ENCODE results near the gene TMPRSS6.

Gene TMPRSS6

DNA sequence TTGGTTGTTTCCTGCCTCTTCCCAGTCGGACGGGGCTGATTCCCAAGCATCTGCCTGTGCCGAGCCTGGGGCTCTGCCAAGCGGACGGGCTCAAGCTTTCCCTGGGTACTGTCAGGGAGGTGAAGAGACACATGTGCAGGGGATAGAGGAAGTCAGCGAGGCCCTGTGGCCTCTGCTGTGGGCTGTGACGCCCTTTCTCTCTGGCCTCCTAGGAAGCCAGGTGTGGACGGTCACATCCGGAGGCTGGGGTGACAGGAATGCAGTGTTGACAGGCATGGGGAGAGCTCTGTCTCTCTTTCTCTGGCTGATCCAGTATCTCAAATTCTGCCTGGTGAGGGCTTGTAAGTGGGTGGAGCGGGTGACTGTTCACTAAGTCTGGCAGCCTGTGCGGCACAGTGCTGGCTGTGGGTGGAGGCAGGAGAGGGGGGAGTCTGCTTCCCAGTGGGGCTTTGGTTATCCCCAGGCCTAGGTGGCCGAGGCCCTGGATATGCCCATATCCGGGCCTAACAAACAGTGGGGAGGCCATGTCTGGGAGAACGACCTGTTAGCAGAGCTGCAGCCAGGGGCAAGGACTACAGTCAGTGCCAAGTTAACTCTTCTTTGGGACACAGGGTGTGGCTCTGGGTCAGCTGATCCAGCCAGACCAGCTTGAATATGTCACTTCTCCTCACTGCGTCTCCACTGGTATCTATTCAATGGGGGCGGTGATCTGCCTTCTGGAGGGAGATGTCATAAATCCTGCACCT, 56.0 kb downstream of the TMPRSS6 start:
- H3K9ac ChIP-seq (ENCODE audit: low read length): no peak overlapping the region
- H3F3A ChIP-seq (ENCODE audit: insufficient read depth): no peaks in the 10 kb centered on the region
- no peaks in the 10 kb centered on the region for H3K36me3 ChIP-seq (ENCODE audit: low read length)
- no peak overlapping the region for H3K4me3 ChIP-seq (ENCODE audit: insufficient read depth, low read length, poor library complexity, severe bottlenecking)
- H4K20me1 ChIP-seq (ENCODE audit: low read depth, low read length): no peaks in the 10 kb centered on the region
- no peak for TF ChIP-seq EZH2phosphoT487 (conservative IDR thresholded peaks at IDR 0.05; ENCODE audit: low read length)
- TF ChIP-seq CTCF (IDR thresholded peaks at IDR 0.05; ENCODE audit: insufficient read depth, low read length, poor library complexity, severe bottlenecking): no peak
- no peak overlapping the region for H3K27ac ChIP-seq (ENCODE audit: low read depth, low read length)
- H2AFZ ChIP-seq (ENCODE audit: low read depth, low read length, severe bottlenecking): no peak overlapping the region
- no peaks in the 10 kb centered on the region for H3K79me2 ChIP-seq (ENCODE audit: insufficient read depth, low read length)
- no peak overlapping the region for H3K4me2 ChIP-seq (ENCODE audit: low read depth, low read length, poor library complexity, severe bottlenecking)
- no peaks in the 10 kb centered on the region for H3K9me2 ChIP-seq (replicated peaks; ENCODE audit: insufficient read depth, low read length)
- no peaks in the 10 kb centered on the region for H3K9me3 ChIP-seq (ENCODE audit: insufficient read depth, low read length)
- no peaks in the 10 kb centered on the region for H3K27me3 ChIP-seq (ENCODE audit: low read length)

DNA sequence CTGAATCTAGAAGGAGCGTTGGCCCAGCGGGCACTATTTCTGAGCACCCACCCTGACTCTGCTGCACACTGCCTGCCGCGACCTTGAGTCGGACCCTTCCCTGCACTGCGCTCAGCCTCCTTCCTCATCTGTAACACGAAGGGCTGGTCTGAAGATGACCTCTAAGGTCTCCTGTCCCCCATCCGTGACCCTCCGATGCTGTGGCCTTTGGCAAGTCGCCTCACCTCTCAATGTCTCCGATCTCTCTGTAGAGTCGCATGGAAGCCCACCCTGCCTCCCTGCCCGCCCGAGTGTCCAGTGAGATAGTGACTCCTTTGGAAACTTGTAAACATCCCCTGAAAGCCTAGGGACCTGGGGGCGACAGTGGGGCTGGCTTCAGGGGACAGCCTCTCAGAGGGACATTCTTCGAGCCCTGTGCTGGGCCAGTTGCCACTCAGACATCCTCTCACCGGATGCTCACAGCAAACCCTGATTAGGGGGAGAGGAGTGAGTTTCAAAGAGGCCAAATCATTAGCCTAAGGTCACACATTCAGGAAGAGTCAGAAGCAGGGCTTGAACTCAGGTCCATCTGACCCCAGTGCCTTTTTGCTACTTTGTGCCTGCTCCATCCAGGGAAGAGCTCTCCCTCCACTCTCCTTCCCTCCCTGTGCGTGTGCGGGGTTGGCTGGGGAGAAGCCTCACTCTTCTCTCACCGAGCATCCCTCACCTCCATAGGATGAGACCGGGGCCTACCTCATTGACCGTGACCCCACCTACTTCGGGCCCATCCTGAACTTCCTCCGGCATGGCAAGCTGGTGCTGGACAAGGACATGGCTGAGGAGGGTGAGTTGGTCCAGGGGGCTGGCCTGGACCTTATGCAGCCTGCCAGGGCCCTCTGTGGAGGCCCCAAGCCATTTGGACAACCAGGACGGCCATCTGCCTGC, 56.9 kb downstream of the TMPRSS6 start:
- no peaks in the 10 kb centered on the region for H3K9me3 ChIP-seq (ENCODE audit: insufficient read depth, low read length)
- H3K79me2 ChIP-seq (ENCODE audit: insufficient read depth, low read length): no peaks in the 10 kb centered on the region
- H3K36me3 ChIP-seq (ENCODE audit: low read length): no peaks in the 10 kb centered on the region
- no peak overlapping the region for H3K27ac ChIP-seq (ENCODE audit: low read depth, low read length)
- no peak overlapping the region for H3K4me3 ChIP-seq (ENCODE audit: insufficient read depth, low read length, poor library complexity, severe bottlenecking)
- H4K20me1 ChIP-seq (ENCODE audit: low read depth, low read length): no peaks in the 10 kb centered on the region
- H3K9ac ChIP-seq (ENCODE audit: low read length): no peak overlapping the region
- no peak overlapping the region for H2AFZ ChIP-seq (ENCODE audit: low read depth, low read length, severe bottlenecking)
- H3F3A ChIP-seq (ENCODE audit: insufficient read depth): no peaks in the 10 kb centered on the region
- H3K4me2 ChIP-seq (ENCODE audit: low read depth, low read length, poor library complexity, severe bottlenecking): peak overlapping the region; percentile 68
- no peaks in the 10 kb centered on the region for H3K9me2 ChIP-seq (replicated peaks; ENCODE audit: insufficient read depth, low read length)
- TF ChIP-seq CTCF (IDR thresholded peaks at IDR 0.05; ENCODE audit: insufficient read depth, low read length, poor library complexity, severe bottlenecking) (no peak), EZH2phosphoT487 (conservative IDR thresholded peaks at IDR 0.05; ENCODE audit: low read length) (no peak)
- no peaks in the 10 kb centered on the region for H3K27me3 ChIP-seq (ENCODE audit: low read length)

- H3K4me2 ChIP-seq (ENCODE audit: low read depth, low read length, poor library complexity, severe bottlenecking): peak within 1 kb of the TSS; percentile 68
- TF ChIP-seq EZH2phosphoT487 (conservative IDR thresholded peaks at IDR 0.05; ENCODE audit: low read length): no peak
- TF ChIP-seq CTCF (IDR thresholded peaks at IDR 0.05; ENCODE audit: insufficient read depth, low read length, poor library complexity, severe bottlenecking): no peak
- no peaks in the 10 kb centered on the region for H3K79me2 ChIP-seq (ENCODE audit: insufficient read depth, low read length)
- H3K9me2 ChIP-seq (replicated peaks; ENCODE audit: insufficient read depth, low read length): no peaks in the 10 kb centered on the region
- peak within 1 kb of the TSS; percentile 56 for H3K4me3 ChIP-seq (ENCODE audit: insufficient read depth, low read length, poor library complexity, severe bottlenecking)
- H3K36me3 ChIP-seq (ENCODE audit: low read length): no peaks in the 10 kb centered on the region
- H2AFZ ChIP-seq (ENCODE audit: low read depth, low read length, severe bottlenecking): peak within 1 kb of the TSS; percentile 90
- no peaks in the 10 kb centered on the region for H3F3A ChIP-seq (ENCODE audit: insufficient read depth)
- no peaks in the 10 kb centered on the region for H3K27me3 ChIP-seq (ENCODE audit: low read length)
- H4K20me1 ChIP-seq (ENCODE audit: low read depth, low read length): no peaks in the 10 kb centered on the region
- H3K27ac ChIP-seq (ENCODE audit: low read depth, low read length): no peak within 1 kb of the TSS
- peak within 1 kb of the TSS; percentile 59 for H3K9ac ChIP-seq (ENCODE audit: low read length)
- no peaks in the 10 kb centered on the region for H3K9me3 ChIP-seq (ENCODE audit: insufficient read depth, low read length)
Measured at GRCh38 chr22:37051391-37052385, 57.8 kb downstream of the TMPRSS6 start, which contains the start of gene KCTD17. KCTD17 (plus strand) TSS chr22:37051742; CDS start chr22:37051761, 19 bp downstream.

All from SU-DHL-6 (cell line).